Inflammatory macrophage treated with lipopolysaccharide for 4 hours (primary cell): ENCODE data around the gene RFX8.
"Not testable (repeated sequence)": the region's sequence is repeated elsewhere in the genome, so short reads cannot be mapped to it uniquely, and the experiment has no call there.

Experiments used
- DNase-seq: peaks from one replicate; pipeline ENCODE4 v3.0.0-alpha.2; 2020

RFX8 gene

DNA sequence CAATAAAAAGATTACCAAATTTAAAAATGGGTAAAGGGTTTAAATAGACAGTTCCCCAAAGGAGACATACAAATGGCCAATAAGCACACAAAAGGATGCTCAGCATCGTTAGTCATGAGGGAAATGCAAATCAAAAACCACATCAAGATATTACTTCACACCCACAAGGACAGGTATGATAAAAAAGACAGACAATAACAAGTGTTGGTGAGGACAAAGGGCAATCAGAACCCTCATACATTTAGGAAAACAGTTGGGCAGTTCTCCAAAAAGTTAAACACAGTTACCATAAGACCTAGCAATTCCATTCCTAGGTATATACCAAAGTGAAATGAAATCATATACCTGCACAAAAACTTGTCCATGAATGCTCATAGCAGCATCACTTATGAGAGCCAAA lies 102.1 kb downstream of the RFX8 start:
- DNase-seq = no peak

DNA sequence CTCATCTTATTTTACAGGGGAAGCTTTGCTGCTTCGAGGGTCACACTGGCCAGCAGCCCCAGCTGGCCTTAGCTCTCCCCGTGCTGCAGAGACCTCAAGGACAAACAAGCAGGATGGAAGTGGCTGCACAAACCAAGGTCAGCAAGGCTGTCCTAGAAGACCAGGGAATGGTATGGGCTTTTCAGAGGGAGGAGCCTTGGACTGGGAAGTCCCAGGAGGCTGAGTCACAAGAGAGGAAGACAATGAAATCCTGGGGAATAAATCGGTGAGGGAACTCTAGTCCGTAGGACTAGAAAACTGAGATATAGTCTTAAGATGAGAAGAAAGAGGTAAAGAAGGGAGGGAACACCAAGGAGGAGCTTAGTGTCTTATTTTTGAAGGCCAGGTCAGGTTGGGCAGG lies 103.3 kb downstream of the RFX8 start:
- DNase-seq = peak; percentile 47

DNA sequence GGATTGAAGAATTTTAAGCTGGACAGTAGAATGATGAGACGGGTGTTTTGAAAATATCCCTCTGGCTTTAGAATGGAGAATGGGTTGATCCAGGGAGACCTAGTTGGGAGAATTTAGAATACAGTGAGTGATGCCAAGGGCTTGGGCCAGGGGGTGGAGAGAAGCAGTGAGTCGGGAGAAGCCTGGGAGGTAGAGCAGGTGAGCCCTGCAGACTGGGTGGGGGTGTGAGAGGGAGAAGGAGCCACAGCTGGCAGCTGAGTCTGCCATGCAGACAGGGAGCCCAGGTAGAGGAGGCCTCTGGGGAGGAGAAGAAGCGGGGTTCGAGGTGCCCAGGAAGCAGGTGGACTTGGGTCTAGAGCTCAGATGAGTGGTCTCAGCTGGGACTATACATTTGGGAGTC lies 105.8 kb downstream of the RFX8 start:
- DNase-seq = no peak

- DNase-seq = peak; percentile 64
These were observed 106.5 kb downstream of the RFX8 start for GRCh38 chr2:101368376-101368775.

DNA sequence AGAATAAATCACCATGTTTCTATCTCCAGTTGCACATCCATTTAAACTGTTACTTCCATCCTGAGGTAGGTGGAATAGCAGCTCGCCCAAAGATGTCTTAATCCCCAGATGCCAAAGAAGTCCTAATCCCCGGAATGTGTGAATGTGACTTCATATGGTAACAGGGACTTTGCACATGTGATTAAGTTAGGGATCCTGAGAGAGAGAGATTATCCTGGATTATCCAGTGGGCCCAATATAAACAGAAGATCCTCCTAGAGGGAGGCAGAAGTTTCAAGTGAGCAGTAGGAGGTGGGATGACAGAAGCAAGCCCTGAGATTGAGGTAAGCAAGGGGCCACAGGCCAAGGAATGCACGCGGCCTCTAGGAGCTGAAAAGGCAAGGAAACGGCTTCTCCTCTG lies 107.4 kb downstream of the RFX8 start:
- DNase-seq = no peak

DNA sequence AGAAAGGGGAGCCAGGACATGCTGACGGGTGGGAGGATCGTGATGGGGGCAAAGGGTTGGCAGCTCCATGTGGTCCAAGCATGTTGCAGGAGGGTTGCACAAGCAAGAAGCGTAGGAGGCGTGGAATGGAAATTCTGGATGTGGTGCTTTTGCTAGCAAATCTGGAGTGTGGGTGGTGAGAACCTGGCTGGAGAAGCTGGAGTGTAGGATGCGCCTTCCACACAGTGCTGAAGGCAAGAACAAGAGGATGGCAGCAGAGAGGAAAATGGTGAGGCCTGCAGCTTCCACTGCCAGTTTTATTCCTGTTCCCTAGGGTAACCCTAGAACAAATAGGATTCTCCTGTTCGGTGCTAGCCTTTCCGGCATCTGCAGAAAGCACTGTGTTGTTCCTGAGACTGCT lies 110.0 kb downstream of the RFX8 start:
- DNase-seq = no peak

- no peak for DNase-seq
These were observed 112.1 kb downstream of the RFX8 start for GRCh38 chr2:101362777-101363176.

DNA sequence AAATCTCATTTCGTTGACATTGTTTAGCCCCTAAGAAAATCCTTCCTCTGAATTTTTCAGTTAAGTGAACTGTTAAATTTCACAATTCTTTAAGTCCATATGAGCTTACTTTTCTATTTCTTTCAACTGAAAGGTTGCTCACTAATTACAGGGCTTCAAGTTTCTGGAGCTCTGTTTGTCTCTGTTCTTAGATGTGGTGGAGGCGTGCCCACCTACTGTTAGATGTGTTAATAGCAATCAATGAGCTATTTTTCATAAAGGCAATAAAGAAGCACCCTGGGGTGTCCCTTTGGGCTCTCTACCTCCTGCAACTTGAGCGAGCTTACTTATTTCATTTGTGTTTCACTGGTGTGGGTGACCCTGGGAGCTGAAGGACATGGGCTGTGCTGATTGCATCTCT lies 112.6 kb downstream of the RFX8 start:
- no peak for DNase-seq

GRCh38 chr2:101361522-101361921 lies 113.4 kb downstream of the RFX8 start:
- peak; percentile 74 for DNase-seq

DNA sequence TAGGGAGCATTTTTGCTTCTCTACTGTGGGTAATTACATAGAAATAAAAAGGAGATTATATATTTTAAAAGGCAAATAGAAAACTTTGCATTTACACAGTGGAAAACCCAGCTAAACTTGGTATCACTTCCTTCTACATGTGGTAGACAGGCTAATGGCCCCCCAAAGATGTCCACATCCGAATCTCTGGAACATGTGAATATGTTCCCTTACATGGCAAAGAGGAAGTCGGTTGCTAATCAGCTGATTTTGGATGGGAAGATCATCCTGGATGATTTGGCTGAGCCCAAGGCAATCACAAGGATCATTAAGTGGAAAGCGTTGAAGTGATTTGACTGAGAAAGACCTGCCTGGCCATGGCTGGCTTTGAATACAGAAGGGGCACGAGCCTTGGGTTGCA lies 113.8 kb downstream of the RFX8 start:
- DNase-seq = peak; percentile 83

- no peak for DNase-seq
These were observed 114.7 kb downstream of the RFX8 start for GRCh38 chr2:101360232-101360631.

DNA sequence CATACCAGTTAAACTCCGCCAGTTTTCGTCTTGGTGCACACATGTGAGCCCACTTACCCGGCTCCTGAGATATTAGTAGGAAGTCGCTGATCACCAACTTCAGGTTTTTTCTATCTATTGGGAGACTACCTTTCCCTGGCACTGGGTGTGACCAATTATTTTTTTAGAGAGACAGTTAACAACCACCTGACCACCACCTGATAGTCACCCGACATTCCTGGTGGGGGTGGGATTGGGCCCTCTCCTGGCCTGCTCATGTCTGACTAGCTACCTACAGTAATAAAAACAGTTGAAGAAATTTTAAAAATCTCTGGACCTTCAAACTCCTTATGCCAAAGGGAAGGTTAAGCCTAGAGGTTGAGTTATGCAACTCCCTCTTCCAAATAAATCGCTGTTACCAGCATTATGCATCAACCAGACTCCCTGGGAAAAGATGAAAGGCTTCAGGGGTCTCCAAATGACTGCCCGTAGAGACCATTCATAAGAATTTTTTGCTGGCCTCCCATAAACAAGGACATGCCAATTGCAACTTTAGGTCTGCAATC lies 115.4 kb downstream of the RFX8 start:
- DNase-seq = no peak

DNA sequence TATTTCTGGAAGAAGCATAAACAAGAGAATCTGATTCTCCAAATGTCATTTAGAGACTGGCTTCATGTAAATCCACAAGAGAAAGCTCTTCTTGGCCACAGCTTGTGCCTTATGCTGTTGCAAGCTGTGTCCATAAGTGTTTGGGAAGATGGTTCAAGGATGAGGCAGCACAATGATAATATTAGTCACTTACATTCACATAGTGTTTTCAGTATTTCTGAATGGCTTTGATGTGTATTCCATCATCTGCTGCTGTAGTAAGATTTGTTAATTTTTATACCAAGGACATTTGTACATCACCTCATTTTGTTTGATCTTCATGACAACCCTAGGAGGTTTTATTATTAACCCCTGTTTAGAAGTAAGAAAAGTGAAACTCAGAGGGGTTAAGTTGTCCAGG lies 117.5 kb downstream of the RFX8 start:
- peak; percentile 24 for DNase-seq

DNA sequence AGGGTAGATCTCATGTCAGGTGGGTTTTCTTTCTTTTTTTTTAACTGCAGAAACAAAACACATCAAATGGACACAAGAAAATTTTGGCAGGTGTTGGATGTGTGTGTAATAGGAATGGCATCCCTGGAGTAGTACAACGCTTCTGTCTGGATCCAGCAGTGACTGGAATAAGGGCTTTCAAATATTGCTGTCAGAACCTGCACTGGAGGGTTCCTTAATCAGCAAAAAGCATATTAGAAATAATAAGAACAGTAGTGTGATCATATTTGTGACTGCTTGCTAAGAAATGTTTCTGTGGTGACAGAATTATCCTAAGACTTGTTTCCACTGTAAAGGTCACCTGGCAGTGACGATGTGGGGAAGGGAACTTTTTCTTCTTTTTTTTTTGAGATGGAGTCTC lies 118.4 kb downstream of the RFX8 start:
- peak; percentile 14 for DNase-seq

- no peak for DNase-seq
These were observed 118.9 kb downstream of the RFX8 start for GRCh38 chr2:101356055-101356454.

- DNase-seq = no peak
These were observed 119.4 kb downstream of the RFX8 start for GRCh38 chr2:101355401-101356054.

GRCh38 chr2:101354420-101355311 lies 120.2 kb downstream of the RFX8 start:
- no peak for DNase-seq

GRCh38 chr2:101352631-101353030 lies 122.3 kb downstream of the RFX8 start:
- DNase-seq = not testable (repeated sequence)

GRCh38 chr2:101351207-101351606 lies 123.7 kb downstream of the RFX8 start:
- no peak for DNase-seq

DNA sequence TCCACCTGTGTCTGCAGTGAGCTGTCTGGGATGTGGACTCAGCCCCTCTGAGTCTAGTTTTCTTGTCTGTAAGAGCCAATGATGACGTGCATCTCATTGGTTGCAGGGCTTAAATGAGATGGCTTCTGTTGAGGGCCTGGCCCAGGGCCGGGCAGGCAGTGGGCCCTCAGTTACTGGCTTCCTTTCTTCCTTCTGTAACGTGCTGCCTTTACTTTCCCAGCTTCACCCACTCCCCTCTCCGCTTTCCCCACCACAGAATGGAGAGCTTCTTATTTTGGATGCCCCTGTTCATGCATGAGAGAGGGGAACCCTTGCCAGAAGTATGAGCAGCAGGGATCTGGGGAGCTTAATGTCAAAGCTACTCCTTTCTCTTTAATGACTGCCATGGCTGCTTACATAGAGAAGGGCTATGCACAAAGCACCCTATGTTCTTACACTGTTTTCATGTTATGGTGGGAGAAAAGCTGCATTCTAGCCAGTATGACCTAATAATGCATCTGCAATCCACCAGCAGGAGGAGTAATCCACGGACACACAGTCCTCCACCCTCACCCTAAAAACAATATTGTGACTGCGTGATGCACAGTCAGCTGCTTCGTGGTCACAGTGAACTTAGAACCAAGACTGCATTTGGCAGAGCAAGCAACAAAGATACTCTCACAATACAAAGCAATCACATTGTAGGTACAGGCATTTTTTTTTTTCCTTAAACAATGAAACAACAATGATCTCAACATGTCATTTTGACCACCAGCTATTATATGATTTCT lies 124.8 kb downstream of the RFX8 start:
- peak; percentile 83 for DNase-seq

DNA sequence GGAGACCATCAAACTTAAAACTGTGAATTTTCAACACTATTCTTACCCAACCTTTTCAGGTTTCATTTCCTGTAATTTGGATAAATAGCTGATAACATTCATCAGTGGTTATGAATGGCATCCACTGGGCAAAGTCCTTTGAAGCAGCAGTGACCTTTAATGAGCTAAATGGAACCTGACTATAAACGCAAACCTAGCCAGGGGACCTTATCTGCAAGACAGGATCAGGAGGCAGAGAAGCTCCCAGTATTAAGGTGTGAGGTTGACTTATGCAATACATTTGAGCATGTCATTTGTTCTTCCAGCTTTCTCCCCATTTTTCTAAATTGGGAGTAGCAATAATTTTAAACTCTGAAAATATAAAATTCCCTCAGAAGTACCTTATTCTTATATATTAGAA lies 126.0 kb downstream of the RFX8 start:
- DNase-seq = peak; percentile 10
